T-helper 2 cell treated with Interferon-gamma antibody and Interleukin-4, amounts not matched to agents 100 ng/mL and 5 ng/mL, for 36 hours (primary cell): ENCODE results near the gene LTBP2. TPM values are rescaled to one million over a fixed set of nuclear protein-coding genes. Genes with fewer than 3 reads are reported as not detected.

Experiments used
- intact Hi-C: fragments of 100-400 bp; cut with micrococcal nuclease; formaldehyde crosslinking; loops from one replicate; pipeline ENCODE4 v1.15.1; 2023
- total RNA-seq: library from RNA; stranded (reverse); gene quantifications from 2 replicates; pipeline ENCODE4 v1.2.3, GENCODE V29; 2022

The LTBP2 gene
- total RNA-seq, 1 donor from 2014 or later: 0.16 TPM

GRCh38 chr14:74509587-74510222, 102.3 kb downstream of the LTBP2 start:
- intact Hi-C loops: no loop called here

GRCh38 chr14:74508844-74509428, 103.1 kb downstream of the LTBP2 start:
- intact Hi-C loops: no loop called here

GRCh38 chr14:74508292-74508731, 103.7 kb downstream of the LTBP2 start:
- intact Hi-C loops: no loop called here

GRCh38 chr14:74507840-74508239, 104.2 kb downstream of the LTBP2 start:
- intact Hi-C loops: no loop called here

- intact Hi-C loops: no loop called here
Measured at GRCh38 chr14:74507085-74507484, 105.0 kb downstream of the LTBP2 start.

- intact Hi-C loops: no loop called here
Measured at GRCh38 chr14:74506411-74506851, 105.6 kb downstream of the LTBP2 start.

- intact Hi-C loops: no loop called here
Measured at GRCh38 chr14:74505831-74506230, 106.2 kb downstream of the LTBP2 start.

GRCh38 chr14:74504874-74505720, 106.9 kb downstream of the LTBP2 start:
- intact Hi-C loops: no loop called here

- intact Hi-C loops: no loop called here
Measured at GRCh38 chr14:74504412-74504811, 107.6 kb downstream of the LTBP2 start.

- intact Hi-C loops: no loop called here
Measured at GRCh38 chr14:74503938-74504335, 108.1 kb downstream of the LTBP2 start.

GRCh38 chr14:74503291-74503937, 108.6 kb downstream of the LTBP2 start:
- intact Hi-C loops: no loop called here

GRCh38 chr14:74502236-74503019, 109.6 kb downstream of the LTBP2 start:
- intact Hi-C loops: no loop called here

- intact Hi-C loops: no loop called here
Measured at GRCh38 chr14:74501691-74502090, 110.3 kb downstream of the LTBP2 start.

- intact Hi-C loops: no loop called here
Measured at GRCh38 chr14:74501135-74501614, 110.9 kb downstream of the LTBP2 start.

- intact Hi-C loops: no loop called here
Measured at GRCh38 chr14:74500417-74501134, 111.5 kb downstream of the LTBP2 start.

GRCh38 chr14:74495356-74495755, 116.7 kb downstream of the LTBP2 start:
- intact Hi-C loops: no loop called here

- intact Hi-C loops: loop anchor here (1.0 to 2.0 kb wide), 6 partner anchors 131 to 509 kb away; partner anchors contain the start of genes ALDH6A1, AREL1, BBOF1 and EIF2B2
Measured at GRCh38 chr14:74493343-74494261, 118.4 kb downstream of the LTBP2 start, which contains the start of gene ISCA2. TSS of gene ISCA2 (plus strand) at chr14:74493765. CDS start at chr14:74493775, 10 bp downstream.

- intact Hi-C loops: loop anchor here (1.0 to 2.0 kb wide), 7 partner anchors 92 to 509 kb away; partner anchors contain the start of genes ALDH6A1, AREL1, BBOF1 and EIF2B2
Measured at GRCh38 chr14:74492776-74493342, 119.2 kb downstream of the LTBP2 start, which contains the start of gene NPC2. TSS of gene NPC2 (minus strand) at chr14:74493305. CDS start at chr14:74493274, 31 bp downstream.
